Mucosa of descending colon (tissue), 3 donors: ENCODE results near the gene ABCE1. TPM values are rescaled to one million over a fixed set of nuclear protein-coding genes. Genes with fewer than 3 reads are reported as not detected.
A peak's percentile ranks its signal among the peaks of the same experiment; 100 is the strongest.
"Not testable (repeated sequence)": the region's sequence is repeated elsewhere in the genome, so short reads cannot be mapped to it uniquely, and the experiment has no call there.

ENCODE experiments used
- ATAC-seq: fragments of 200-7000 bp; cut with Tn5 transposase; one replicate; pipeline ENCODE4 v1.9.1; 2020; ENCODE audit warnings: mild to moderate bottlenecking, moderate library complexity
- DNase-seq, 3 donors: peaks; one replicate each; pipeline ENCODE4 v3.0.0-alpha.2; 2020
- H3K36me3 ChIP-seq: fragments of 200-600 bp; one replicate; pipeline ENCODE4 v1.8.0; 2021; ENCODE audit warnings: low read depth, mild to moderate bottlenecking
- H3K4me1 ChIP-seq: fragments of 200-600 bp; one replicate; pipeline ENCODE4 v1.8.0; 2021; ENCODE audit warnings: low read depth, mild to moderate bottlenecking
- H3K4me3 ChIP-seq: fragments of 200-600 bp; one replicate; pipeline ENCODE4 v1.8.0; 2021; ENCODE audit warnings: mild to moderate bottlenecking
- H3K9me3 ChIP-seq: fragments of 200-600 bp; one replicate; pipeline ENCODE4 v1.8.0; 2021; ENCODE audit warnings: mild to moderate bottlenecking
- CTCF ChIP-seq: fragments of 200-600 bp; IDR thresholded peaks from one replicate; pipeline ENCODE4 v1.8.0; 2022; ENCODE audit warnings: antibody characterized with exemption, mild to moderate bottlenecking
- intact Hi-C, 2 donors: fragments of 100-400 bp; cut with DNase I in 1 of 2; cut with micrococcal nuclease in 1 of 2; formaldehyde crosslinking; loops; one replicate each; pipeline versions ENCODE4 v1.11.0 to v1.11.1; 2022; cut with DNase I, micrococcal nuclease
- total RNA-seq, 3 donors: library from RNA; stranded (reverse); fragmentation: NEBNext Ultra II Directional in 2 of 3; extraction: Animal tissue kit (Norgen Biotek cat#: 25700) in 2 of 3; gene quantifications; one replicate each; pipeline versions ENCODE4 v1.2.1 to v1.2.4, GENCODE V29; 2021 to 2023
- donor health status: DM: no; HTN: no; CAD: no; lungs with moderate emphysema.
- donor health status: DM: no; HTN: no; CAD: no.
- donor health status: DM: no; HTN: yes; CAD: no.

Gene ABCE1
- total RNA-seq, 3 donors from 2014 or later: 23.6 to 29.1 (median 25.1) TPM

- H3K4me1 ChIP-seq: no peaks in the 10 kb centered on the region
- TF ChIP-seq CTCF: no peak
- no peak for DNase-seq
- no peaks in the 10 kb centered on the region for H3K36me3 ChIP-seq
- intact Hi-C loops: no loop called here
- H3K9me3 ChIP-seq: no peaks in the 10 kb centered on the region
- H3K4me3 ChIP-seq: no peak overlapping the region
- no peak for ATAC-seq
Observed at GRCh38 chr4:145130788-145131399, 32.8 kb downstream of the ABCE1 start.

GRCh38 chr4:145131848-145132247 lies 33.7 kb downstream of the ABCE1 start:
- ATAC-seq: no peak
- TF ChIP-seq CTCF: no peak
- intact Hi-C loops: no loop called here

GRCh38 chr4:145132511-145133098 lies 34.5 kb downstream of the ABCE1 start:
- H3K4me3 ChIP-seq: no peak overlapping the region
- H3K9me3 ChIP-seq: no peaks in the 10 kb centered on the region
- no peaks in the 10 kb centered on the region for H3K4me1 ChIP-seq
- peak in 1 of 3 donors; percentile 6 for DNase-seq
- TF ChIP-seq CTCF: no peak
- intact Hi-C loops: no loop called here
- peaks cover under 1% of the 10 kb centered on the region for H3K36me3 ChIP-seq
- ATAC-seq: no peak

More at GRCh38 chr4:145131848-145132247, 33.7 kb downstream of the ABCE1 start:
- H3K9me3 ChIP-seq: no peaks in the 10 kb centered on the region
- H3K4me3 ChIP-seq: no peak overlapping the region
- H3K36me3 ChIP-seq: no peaks in the 10 kb centered on the region
- no peak for DNase-seq
- no peaks in the 10 kb centered on the region for H3K4me1 ChIP-seq

GRCh38 chr4:145136219-145136618 lies 38.1 kb downstream of the ABCE1 start:
- DNase-seq, H3K4me1 ChIP-seq, H3K4me3 ChIP-seq, intact Hi-C loops, ATAC-seq, H3K9me3 ChIP-seq: not testable (repeated sequence)
- H3K36me3 ChIP-seq: peaks cover 17% of the 10 kb centered on the region

GRCh38 chr4:145148980-145149379 lies 50.9 kb downstream of the ABCE1 start:
- no peak overlapping the region for H3K4me3 ChIP-seq
- no peak for ATAC-seq
- intact Hi-C loops: no loop called here
- peaks cover 11% of the 10 kb centered on the region for H3K36me3 ChIP-seq
- DNase-seq: no peak
- H3K9me3 ChIP-seq: no peaks in the 10 kb centered on the region
- TF ChIP-seq CTCF: no peak
- H3K4me1 ChIP-seq: no peaks in the 10 kb centered on the region

GRCh38 chr4:145153181-145153903 lies 55.2 kb downstream of the ABCE1 start:
- intact Hi-C loops: no loop called here
- TF ChIP-seq CTCF: no peak
- Histone ChIP-seq H3K4me3 (no peak overlapping the region), H3K36me3 (peaks cover 11% of the 10 kb centered on the region), H3K9me3 (no peaks in the 10 kb centered on the region), H3K4me1 (no peaks in the 10 kb centered on the region)
- ATAC-seq: no peak
- no peak for DNase-seq
